Osteocyte (in vitro differentiated cells): ENCODE data around the gene SUPT5H. TPM values are rescaled to one million over a fixed set of nuclear protein-coding genes. Genes with fewer than 3 reads are reported as not detected.

Source experiments
- DNase-seq: peaks from one replicate; pipeline ENCODE4 v3.0.0; 2021; ENCODE audit warnings: mixed read lengths; ENCODE audit not compliant: unreplicated experiment; ENCODE audit errors: extremely low spot score
- H3K27ac Mint-ChIP-seq: one replicate; pipeline ENCODE4 v1.8.0; 2021; ENCODE audit warnings: mild to moderate bottlenecking, mixed read lengths; ENCODE audit not compliant: unreplicated experiment
- H3K27me3 Mint-ChIP-seq: one replicate; pipeline ENCODE4 v1.8.0; 2021; ENCODE audit warnings: mixed read lengths; ENCODE audit not compliant: unreplicated experiment
- H3K36me3 Mint-ChIP-seq: one replicate; pipeline ENCODE4 v1.8.0; 2021; ENCODE audit warnings: mixed read lengths; ENCODE audit not compliant: unreplicated experiment
- H3K4me1 Mint-ChIP-seq: one replicate; pipeline ENCODE4 v1.8.0; 2021; ENCODE audit warnings: mixed read lengths; ENCODE audit not compliant: unreplicated experiment
- H3K4me3 Mint-ChIP-seq: one replicate; pipeline ENCODE4 v1.8.0; 2021; ENCODE audit warnings: mild to moderate bottlenecking, moderate library complexity, mixed read lengths; ENCODE audit not compliant: unreplicated experiment
- H3K9me3 Mint-ChIP-seq: one replicate; pipeline ENCODE4 v1.8.0; 2021; ENCODE audit warnings: mixed read lengths; ENCODE audit not compliant: unreplicated experiment
- long read RNA-seq: library from polyadenylated mRNA; unstranded; transcript quantifications from one replicate; pipeline ENCODE4 v2.0.0, GENCODE V29; 2021
- total RNA-seq: library from RNA; stranded (reverse); gene quantifications from 2 replicates; pipeline ENCODE4 v1.2.1, GENCODE V29; 2021
- TF ChIP-seq, protein P1 (sequence below): fragments of 200-600 bp; sonication (generic); IDR thresholded peaks from 2 replicates; pipeline ENCODE4 v1.5.0; 2021; ENCODE audit warnings: antibody characterized with exemption, mild to moderate bottlenecking, moderate library complexity

SUPT5H gene
- 130 and 132 TPM in 2 replicates for total RNA-seq
- long read RNA-seq, partial matches to known transcripts = 7 of 8 reads
- long read RNA-seq, other reads (novel, unspliced or antisense) = 0 of 8 reads

DNA sequence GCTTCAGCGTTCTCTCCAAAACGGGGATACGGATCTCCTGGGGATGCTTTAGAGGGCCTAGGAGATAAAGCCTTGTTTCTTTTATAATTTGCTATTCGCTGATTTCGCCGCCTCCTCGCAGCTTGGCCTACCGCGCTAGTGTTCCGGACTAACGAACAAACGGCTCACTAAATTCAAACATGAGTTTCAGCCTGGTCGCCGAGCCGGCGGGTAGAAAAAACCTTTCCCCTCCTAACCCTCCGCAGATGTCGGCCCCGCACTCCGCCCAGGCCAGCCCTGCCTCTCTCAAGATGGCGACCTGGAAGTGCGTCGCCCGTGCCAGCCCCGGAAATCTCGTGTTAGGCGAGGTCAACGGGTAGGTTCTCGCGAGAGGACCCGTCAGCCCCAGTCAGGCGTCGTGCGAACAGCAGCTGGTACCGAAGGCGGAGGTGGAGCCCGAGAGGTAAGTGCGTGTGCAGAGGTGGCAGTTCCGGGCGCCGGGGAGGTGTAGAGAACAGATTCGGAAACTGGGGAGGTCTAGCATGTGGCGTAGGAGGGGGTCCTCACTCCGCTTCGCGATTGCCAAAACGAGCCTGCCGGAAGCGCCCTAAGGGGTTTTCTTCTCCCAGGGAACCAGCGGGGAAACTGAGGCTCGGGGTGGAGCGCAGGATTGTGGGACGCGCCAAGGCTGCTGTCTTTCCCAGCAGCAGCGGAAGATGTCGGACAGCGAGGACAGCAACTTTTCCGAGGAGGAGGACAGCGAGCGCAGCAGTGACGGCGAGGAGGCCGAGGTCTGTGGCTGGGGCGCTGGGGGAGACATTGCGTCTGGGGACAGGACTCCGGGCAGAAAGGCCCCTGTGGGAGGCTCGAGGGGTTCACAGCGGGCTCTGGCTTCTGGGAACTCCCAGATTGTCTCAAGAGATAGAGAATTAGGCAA, at the start of gene SUPT5H:
SUPT5H (plus strand) TSS at position 387 of the 916 bp plus-strand sequence; CDS start at position 696, 309 bp downstream.
- peak; percentile 98 for DNase-seq
- Mint-ChIP-seq H3K9me3 (no peaks in the 10 kb centered on the region), H3K27ac (peak within 1 kb of the TSS; percentile 98), H3K27me3 (no peaks in the 10 kb centered on the region), H3K36me3 (peaks cover 16% of the 10 kb centered on the region), H3K4me1 (peaks cover 43% of the 10 kb centered on the region), H3K4me3 (peak within 1 kb of the TSS; percentile 96)
- TF ChIP-seq, protein P1, sequence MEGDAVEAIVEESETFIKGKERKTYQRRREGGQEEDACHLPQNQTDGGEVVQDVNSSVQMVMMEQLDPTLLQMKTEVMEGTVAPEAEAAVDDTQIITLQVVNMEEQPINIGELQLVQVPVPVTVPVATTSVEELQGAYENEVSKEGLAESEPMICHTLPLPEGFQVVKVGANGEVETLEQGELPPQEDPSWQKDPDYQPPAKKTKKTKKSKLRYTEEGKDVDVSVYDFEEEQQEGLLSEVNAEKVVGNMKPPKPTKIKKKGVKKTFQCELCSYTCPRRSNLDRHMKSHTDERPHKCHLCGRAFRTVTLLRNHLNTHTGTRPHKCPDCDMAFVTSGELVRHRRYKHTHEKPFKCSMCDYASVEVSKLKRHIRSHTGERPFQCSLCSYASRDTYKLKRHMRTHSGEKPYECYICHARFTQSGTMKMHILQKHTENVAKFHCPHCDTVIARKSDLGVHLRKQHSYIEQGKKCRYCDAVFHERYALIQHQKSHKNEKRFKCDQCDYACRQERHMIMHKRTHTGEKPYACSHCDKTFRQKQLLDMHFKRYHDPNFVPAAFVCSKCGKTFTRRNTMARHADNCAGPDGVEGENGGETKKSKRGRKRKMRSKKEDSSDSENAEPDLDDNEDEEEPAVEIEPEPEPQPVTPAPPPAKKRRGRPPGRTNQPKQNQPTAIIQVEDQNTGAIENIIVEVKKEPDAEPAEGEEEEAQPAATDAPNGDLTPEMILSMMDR = no peak

DNA sequence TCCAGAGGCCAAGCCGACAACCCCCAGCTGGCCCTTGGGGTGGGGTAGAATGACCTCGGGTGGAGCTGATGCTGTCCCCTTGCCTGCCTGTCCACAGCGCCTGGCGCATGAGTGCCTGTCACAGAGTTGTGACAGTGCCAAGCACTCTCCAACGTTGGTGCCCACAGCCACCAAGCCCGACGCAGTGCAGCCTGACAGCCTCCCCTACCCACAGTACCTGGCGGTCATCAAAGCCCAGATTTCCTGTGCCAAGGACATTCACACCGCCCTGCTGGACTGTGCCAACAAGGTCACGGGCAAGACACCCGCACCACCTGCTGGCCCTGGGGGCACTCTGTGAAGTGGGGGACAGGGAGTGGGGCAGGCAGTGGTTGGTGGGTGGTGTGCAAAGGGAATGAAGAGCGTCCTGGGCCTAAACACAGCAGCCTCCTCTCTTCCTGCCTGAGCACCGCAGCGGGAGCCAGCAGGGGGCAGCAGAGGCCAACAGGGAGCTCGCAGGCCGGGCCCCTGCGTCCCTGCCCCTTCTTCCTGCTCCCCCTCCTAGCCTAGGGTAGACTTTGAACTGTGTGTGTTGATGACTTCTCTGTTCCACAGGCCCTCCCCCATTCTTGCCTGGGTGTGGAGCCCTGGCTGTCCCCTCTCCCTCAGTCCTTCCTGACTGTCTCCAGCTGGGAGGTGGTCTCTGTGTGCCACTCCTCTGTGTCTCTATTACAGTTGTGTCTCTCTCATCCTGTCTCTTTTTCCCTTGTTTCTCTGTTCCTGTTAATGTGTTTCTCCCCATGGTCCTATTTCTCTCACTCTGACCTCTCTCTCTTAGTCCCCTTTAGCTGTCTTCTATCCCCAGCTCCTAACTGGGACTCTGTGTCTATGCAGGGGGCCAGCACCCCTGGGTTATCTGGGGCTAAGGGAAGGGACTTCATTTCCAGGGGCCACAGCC, 47.8 kb upstream of the SUPT5H start:
- DNase-seq = peak; percentile 93
- TF ChIP-seq, protein P1 = peak; percentile 96
- Mint-ChIP-seq H3K36me3 (peaks cover 12% of the 10 kb centered on the region), H3K4me1 (peaks cover 27% of the 10 kb centered on the region), H3K27ac (peak overlapping the region; percentile 79), H3K9me3 (no peaks in the 10 kb centered on the region), H3K4me3 (no peak overlapping the region), H3K27me3 (no peaks in the 10 kb centered on the region)

DNA sequence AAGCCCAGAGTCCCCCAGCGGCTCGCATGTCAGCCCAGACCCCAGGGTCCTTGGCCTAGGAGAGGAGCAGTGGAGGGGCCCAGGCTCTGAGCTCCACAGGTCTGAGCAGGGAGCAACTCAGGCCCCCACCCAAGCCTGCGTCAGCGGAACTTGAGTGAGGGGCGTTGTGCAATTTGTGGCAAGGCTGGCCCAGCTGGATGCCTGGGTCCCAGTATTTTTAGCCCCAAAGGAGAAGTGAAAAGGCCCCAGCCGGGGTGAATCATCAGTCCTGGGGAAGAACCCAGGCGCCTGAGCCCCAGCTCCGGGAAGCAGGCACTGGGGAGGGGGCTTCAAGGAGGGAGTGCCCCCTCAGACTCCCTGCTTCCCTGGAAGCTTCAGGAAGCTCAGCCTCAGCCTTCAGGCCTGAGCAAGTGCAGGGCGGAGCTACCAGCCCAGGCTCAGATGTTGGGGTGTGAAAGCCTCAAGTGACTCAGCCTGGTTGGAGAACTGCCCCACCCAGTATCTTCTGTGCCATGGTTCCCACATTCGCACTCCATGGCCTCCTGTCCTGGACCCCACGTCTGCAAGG, 47.0 kb upstream of the SUPT5H start:
- Mint-ChIP-seq H3K27me3 (no peaks in the 10 kb centered on the region), H3K36me3 (peaks cover 11% of the 10 kb centered on the region), H3K4me3 (no peak overlapping the region), H3K9me3 (no peaks in the 10 kb centered on the region), H3K27ac (peak overlapping the region; percentile 79), H3K4me1 (peaks cover 34% of the 10 kb centered on the region)
- TF ChIP-seq, protein P1 = no peak
- DNase-seq = no peak

DNA sequence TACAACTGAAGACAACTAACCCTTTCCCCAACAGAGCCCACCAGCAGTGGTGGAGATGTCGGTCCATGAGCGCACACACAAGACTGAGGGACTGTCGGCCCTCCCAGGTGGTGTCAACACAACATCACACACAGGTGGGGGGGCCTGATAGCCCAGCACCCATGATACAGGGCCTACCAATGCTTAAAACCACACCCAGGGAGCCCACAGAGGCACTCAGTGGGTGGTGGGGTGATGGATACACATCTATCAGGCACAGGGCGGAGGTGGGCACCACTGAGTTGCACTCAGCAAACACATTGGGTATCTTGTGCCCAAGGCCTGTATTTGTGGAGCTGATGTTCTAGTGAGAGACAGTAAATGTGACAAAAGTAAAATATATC, 45.7 kb upstream of the SUPT5H start:
- no peak for DNase-seq
- H3K36me3 Mint-ChIP-seq = peaks cover 5% of the 10 kb centered on the region
- peaks cover 40% of the 10 kb centered on the region for H3K4me1 Mint-ChIP-seq
- peak overlapping the region; percentile 32 for H3K27ac Mint-ChIP-seq
- no peak overlapping the region for H3K4me3 Mint-ChIP-seq
- TF ChIP-seq, protein P1 = no peak
- no peaks in the 10 kb centered on the region for H3K27me3 Mint-ChIP-seq
- no peaks in the 10 kb centered on the region for H3K9me3 Mint-ChIP-seq
